SU-DHL-6 (cell line): ENCODE data around the gene WDR4.
"Not testable (repeated sequence)": the region's sequence is repeated elsewhere in the genome, so short reads cannot be mapped to it uniquely, and the experiment has no call there.

Experiments used
- H2AFZ ChIP-seq: fragments of 200-600 bp; sonication (generic); 2 replicates; pipeline ENCODE4 v1.6.1; 2014; ENCODE audit warnings: low read depth, mild to moderate bottlenecking, moderate library complexity, mixed read lengths, antibody characterized with exemption, low read length; ENCODE audit not compliant: severe bottlenecking
- H3F3A ChIP-seq: fragments of 200-600 bp; shearing (Covaris generic); 2 replicates; pipeline ENCODE4 v1.6.0; 2016; ENCODE audit warnings: antibody characterized with exemption, mild to moderate bottlenecking; ENCODE audit not compliant: insufficient read depth
- H3K27ac ChIP-seq: fragments of 200-600 bp; sonication (generic); 2 replicates; pipeline ENCODE4 v1.5.1; 2016; ENCODE audit warnings: low read depth, mild to moderate bottlenecking, low read length, moderate library complexity, mixed read lengths
- H3K27me3 ChIP-seq: fragments of 200-600 bp; sonication (generic), shearing (Covaris generic); 2 replicates; pipeline ENCODE4 v1.6.0; 2014; ENCODE audit warnings: mild to moderate bottlenecking, low read length
- H3K36me3 ChIP-seq: fragments of 200-600 bp; sonication (generic); 2 replicates; pipeline ENCODE4 v1.6.1; 2014; ENCODE audit warnings: mild to moderate bottlenecking, low read length, mixed read lengths
- H3K4me2 ChIP-seq: fragments of 300-600, 200-600 bp; shearing (Covaris generic), sonication (generic); 2 replicates; pipeline ENCODE4 v1.6.0; 2014; ENCODE audit warnings: low read length, low read depth, mild to moderate bottlenecking; ENCODE audit not compliant: poor library complexity, severe bottlenecking
- H3K4me3 ChIP-seq: fragments of 200-600 bp; sonication (generic); 2 replicates; pipeline ENCODE4 v1.5.1; 2014; ENCODE audit warnings: antibody characterized with exemption, low read length, mild to moderate bottlenecking, mixed read lengths; ENCODE audit not compliant: insufficient read depth, poor library complexity, severe bottlenecking
- H3K79me2 ChIP-seq: fragments of 200-600 bp; sonication (generic); 2 replicates; pipeline ENCODE4 v1.6.1; 2014; ENCODE audit warnings: mild to moderate bottlenecking, low read length, moderate library complexity; ENCODE audit not compliant: insufficient read depth
- H3K9ac ChIP-seq: fragments of 200-600 bp; sonication (generic); 2 replicates; pipeline ENCODE4 v1.7.0; 2014; ENCODE audit warnings: mild to moderate bottlenecking, low read length
- H3K9me2 ChIP-seq: fragments of 200-600 bp; sonication (generic); replicated peaks from 2 replicates; pipeline ENCODE4 v1.6.1; 2014; ENCODE audit warnings: low read length; ENCODE audit not compliant: insufficient read depth
- H3K9me3 ChIP-seq: fragments of 200-600 bp; sonication (generic); 2 replicates; pipeline ENCODE4 v1.6.1; 2014; ENCODE audit warnings: low read length, mixed read lengths; ENCODE audit not compliant: insufficient read depth
- H4K20me1 ChIP-seq: fragments of 200-600 bp; sonication (generic); 2 replicates; pipeline ENCODE4 v1.6.1; 2014; ENCODE audit warnings: low read depth, mild to moderate bottlenecking, antibody characterized with exemption, low read length, moderate library complexity, mixed read lengths
- EZH2phosphoT487 ChIP-seq: fragments of 200-600 bp; sonication (generic), shearing (Covaris generic); conservative IDR thresholded peaks from 2 replicates; pipeline ENCODE4 v1.6.1; 2018; ENCODE audit warnings: mild to moderate bottlenecking, antibody characterized with exemption, low read length, moderate library complexity, mixed read lengths
- TF ChIP-seq, protein P1 (sequence below): fragments of 200-600 bp; sonication (generic); IDR thresholded peaks from one replicate; pipeline ENCODE4 v1.5.1; 2017; ENCODE audit warnings: antibody characterized with exemption, mild to moderate bottlenecking, low read length, moderate library complexity; ENCODE audit not compliant: insufficient read depth, poor library complexity, severe bottlenecking

Gene WDR4

DNA sequence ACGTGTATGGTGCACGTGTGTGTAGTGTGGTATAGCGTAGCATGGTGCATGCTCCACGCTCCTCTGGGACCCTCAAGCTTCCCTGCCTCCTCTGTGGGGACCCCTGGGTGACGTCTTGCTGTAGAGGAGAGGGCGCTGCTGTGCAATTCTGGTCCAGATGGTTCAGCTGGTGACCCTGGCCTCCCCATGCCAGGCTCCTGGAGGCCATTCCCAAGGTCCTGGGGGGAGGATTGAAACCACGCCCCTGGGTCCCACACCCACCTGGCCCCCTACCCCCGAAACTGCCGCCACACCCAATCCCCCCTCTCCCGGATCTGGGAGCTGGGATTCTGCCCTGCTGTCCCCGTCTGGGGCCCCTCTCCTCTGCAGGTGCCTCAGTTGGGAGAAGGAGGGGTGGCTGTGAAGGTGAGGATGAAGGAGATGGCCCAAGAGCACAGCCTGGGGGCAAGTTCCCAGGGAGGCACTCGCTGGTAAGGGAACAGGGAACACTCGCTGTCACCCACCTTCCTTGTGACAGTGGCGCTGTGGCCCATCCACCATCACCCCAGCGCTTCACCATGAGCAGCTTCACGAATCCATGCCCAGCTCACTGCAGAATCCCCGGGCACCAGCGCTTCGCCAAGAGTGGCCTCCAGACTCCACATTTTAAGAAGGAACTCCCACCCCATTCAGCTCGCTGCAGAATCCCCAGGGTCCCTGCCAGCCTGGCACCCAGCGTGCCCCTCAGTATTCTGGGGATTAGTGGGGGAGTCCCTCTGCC, 38.0 kb downstream of the WDR4 start:
- Histone ChIP-seq H3K27me3 (no peaks in the 10 kb centered on the region), H3F3A (peaks cover 4% of the 10 kb centered on the region; the same call in 1 of the 2 replicates), H3K9me3 (no peaks in the 10 kb centered on the region), H3K9ac (no peak overlapping the region), H4K20me1 (peaks cover 8% of the 10 kb centered on the region; the same call in 1 of the 2 replicates), H3K4me3 (no peak overlapping the region), H3K79me2 (peaks cover 24% of the 10 kb centered on the region), H3K36me3 (peaks cover 9% of the 10 kb centered on the region), H2AFZ (no peak overlapping the region), H3K4me2 (no peak overlapping the region), H3K27ac (no peak overlapping the region), H3K9me2 (no peaks in the 10 kb centered on the region)
- TF ChIP-seq, protein P1, sequence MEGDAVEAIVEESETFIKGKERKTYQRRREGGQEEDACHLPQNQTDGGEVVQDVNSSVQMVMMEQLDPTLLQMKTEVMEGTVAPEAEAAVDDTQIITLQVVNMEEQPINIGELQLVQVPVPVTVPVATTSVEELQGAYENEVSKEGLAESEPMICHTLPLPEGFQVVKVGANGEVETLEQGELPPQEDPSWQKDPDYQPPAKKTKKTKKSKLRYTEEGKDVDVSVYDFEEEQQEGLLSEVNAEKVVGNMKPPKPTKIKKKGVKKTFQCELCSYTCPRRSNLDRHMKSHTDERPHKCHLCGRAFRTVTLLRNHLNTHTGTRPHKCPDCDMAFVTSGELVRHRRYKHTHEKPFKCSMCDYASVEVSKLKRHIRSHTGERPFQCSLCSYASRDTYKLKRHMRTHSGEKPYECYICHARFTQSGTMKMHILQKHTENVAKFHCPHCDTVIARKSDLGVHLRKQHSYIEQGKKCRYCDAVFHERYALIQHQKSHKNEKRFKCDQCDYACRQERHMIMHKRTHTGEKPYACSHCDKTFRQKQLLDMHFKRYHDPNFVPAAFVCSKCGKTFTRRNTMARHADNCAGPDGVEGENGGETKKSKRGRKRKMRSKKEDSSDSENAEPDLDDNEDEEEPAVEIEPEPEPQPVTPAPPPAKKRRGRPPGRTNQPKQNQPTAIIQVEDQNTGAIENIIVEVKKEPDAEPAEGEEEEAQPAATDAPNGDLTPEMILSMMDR, result no peak
- no peak for TF ChIP-seq EZH2phosphoT487

DNA sequence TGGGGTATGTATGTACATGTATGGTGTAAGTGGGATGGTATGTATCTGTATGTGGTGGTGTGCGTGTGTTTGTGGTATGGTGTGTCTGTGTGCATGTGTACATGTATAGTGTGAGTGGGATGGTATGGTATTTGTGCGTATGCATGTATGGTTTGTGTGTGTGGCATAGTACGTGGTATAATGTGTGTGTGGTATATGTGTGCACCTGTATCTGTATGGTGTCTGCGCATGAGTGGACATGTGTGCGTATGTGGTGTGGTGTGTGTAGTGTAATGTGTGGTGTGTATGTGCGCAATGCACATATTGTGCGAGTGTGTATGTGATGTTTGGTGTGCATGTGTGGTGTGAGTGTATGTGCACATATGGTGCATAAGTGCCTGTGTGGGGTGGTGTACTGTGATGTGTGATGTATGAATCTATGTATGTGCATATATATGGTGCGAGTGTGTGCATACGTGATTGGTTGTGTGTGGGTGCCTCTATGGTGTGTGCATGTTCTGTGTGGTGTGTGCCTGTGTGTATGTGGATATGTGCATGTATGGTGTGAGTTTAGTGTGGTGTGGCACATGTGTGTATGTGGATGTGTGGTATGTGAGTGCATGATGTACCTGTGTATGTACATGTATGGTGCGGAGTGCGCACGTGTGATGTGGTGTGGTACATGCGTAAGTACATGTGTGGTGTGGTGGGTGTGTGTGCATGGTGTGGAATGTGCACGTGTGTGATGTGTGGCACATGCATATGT, 38.8 kb downstream of the WDR4 start:
- no peaks in the 10 kb centered on the region for H3K9me3 ChIP-seq
- peaks cover 8% of the 10 kb centered on the region; the same call in 1 of the 2 replicates for H4K20me1 ChIP-seq
- TF ChIP-seq, protein P1, result no peak
- no peak for TF ChIP-seq EZH2phosphoT487
- H3K36me3 ChIP-seq, result peaks cover 9% of the 10 kb centered on the region
- H3F3A ChIP-seq, result peaks cover 4% of the 10 kb centered on the region; the same call in 1 of the 2 replicates
- H3K4me3 ChIP-seq, result no peak overlapping the region
- peaks cover 20% of the 10 kb centered on the region for H3K79me2 ChIP-seq
- H3K27ac ChIP-seq, result no peak overlapping the region
- no peak overlapping the region for H2AFZ ChIP-seq
- no peak overlapping the region for H3K4me2 ChIP-seq
- H3K9ac ChIP-seq, result no peak overlapping the region
- H3K9me2 ChIP-seq, result no peaks in the 10 kb centered on the region
- H3K27me3 ChIP-seq, result no peaks in the 10 kb centered on the region

DNA sequence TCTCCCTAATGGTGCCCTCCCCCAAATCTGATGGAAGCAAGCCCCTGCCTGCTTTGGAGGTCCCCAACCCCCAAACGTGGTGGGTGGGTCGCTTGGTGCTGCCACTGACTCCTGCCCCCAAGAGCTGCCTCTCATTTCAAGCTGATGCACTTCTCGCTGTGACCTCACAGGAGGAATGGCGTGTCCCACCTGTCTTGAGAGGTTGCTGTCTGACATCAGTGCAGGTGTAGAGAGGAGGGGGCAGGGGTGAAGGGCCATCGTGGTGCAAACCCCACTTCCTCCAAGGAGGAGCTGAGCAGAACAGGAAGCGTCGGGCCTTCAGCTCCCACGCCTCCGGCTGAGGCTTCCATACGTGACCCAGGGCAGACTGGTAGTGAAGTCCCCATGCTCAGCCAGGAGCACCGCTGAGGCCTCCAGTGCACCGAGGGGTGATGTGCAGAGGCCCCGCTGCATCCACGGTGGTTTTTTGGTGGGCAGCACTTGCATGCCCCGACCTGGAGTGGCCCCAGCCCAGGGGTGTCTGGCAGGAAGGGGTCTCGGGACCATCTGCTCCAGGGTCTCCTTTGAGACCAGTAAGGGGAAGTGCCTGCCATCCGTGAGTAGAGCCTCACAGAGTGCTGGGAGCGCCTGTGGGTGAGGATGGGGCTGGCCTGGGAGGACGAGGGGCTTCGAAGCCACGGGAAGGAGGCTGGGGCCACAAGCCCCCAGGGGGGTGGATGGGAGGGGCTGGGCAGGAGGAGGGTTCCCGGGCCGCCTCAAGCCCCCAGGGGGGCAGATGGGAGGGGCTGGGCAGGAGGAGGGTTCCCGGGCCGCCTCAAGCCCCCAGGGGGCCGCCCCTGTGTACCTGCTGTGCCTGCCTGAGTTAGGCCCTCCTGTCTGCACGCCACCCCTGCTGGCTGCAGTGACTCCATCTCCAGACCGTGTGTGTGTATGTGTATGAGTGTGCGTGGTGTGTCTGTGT, 39.8 kb downstream of the WDR4 start:
- no peak for TF ChIP-seq EZH2phosphoT487
- TF ChIP-seq, protein P1, result no peak

DNA sequence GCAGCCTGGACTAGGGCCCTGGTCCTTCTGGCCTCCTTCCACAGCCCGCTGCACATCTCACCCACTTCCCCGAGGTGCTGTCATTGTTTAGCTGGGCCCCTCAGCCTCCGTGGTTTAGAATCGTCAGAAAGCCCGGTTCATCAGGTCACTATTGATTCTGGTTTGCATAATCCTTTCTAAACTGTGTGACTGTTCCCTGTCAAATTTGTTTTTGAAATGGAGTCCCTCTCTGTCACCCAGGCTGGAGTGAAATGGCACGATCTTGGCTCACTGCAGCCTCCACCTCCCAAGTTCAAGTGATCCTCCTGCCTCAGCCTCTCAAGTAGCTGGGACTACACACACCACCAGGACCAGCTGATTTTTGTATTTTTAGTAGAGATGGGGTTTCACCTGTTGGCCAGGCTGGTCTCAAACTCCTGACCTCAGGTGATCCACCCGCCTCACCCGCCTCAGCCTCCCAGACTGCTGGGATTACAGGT, 41.1 kb downstream of the WDR4 start:
- not testable (repeated sequence) for H3K4me2 ChIP-seq, H4K20me1 ChIP-seq, H3K9me2 ChIP-seq, H3K27ac ChIP-seq, H3K36me3 ChIP-seq, H3K27me3 ChIP-seq, H3F3A ChIP-seq, H3K79me2 ChIP-seq, H3K9ac ChIP-seq, H2AFZ ChIP-seq, H3K9me3 ChIP-seq, H3K4me3 ChIP-seq

More for the DNA sequence above, 39.8 kb downstream of the WDR4 start:
- H3K9me2 ChIP-seq, result no peaks in the 10 kb centered on the region
- H3F3A ChIP-seq, result peaks cover 4% of the 10 kb centered on the region; the same call in 1 of the 2 replicates
- no peaks in the 10 kb centered on the region for H3K9me3 ChIP-seq
- peaks cover 4% of the 10 kb centered on the region; the same call in 1 of the 2 replicates for H4K20me1 ChIP-seq
- H3K27ac ChIP-seq, result no peak overlapping the region
- no peak overlapping the region for H3K9ac ChIP-seq
- H2AFZ ChIP-seq, result no peak overlapping the region
- no peak overlapping the region for H3K4me3 ChIP-seq
- peaks cover 9% of the 10 kb centered on the region for H3K79me2 ChIP-seq
- H3K4me2 ChIP-seq, result no peak overlapping the region
- no peaks in the 10 kb centered on the region for H3K27me3 ChIP-seq
- H3K36me3 ChIP-seq, result peaks cover 9% of the 10 kb centered on the region
